ENCODE data around the gene TNN.

TNN gene

GRCh38 chr1:175116210-175116798, 48.7 kb downstream of the TNN start:
- DNase-seq (ENCODE audit: insufficient read length, low spot score) (no peak), FAIRE-seq (no peak)
- TF ChIP-seq POLR2A (IDR thresholded peaks at IDR 0.05; ENCODE audit: low read depth, low read length), result no peak

GRCh38 chr1:175116903-175117302, 49.3 kb downstream of the TNN start:
- DNase-seq (ENCODE audit: insufficient read length, low spot score), result no peak
- no peak for FAIRE-seq
- TF ChIP-seq POLR2A (IDR thresholded peaks at IDR 0.05; ENCODE audit: low read depth, low read length), result no peak

DNA sequence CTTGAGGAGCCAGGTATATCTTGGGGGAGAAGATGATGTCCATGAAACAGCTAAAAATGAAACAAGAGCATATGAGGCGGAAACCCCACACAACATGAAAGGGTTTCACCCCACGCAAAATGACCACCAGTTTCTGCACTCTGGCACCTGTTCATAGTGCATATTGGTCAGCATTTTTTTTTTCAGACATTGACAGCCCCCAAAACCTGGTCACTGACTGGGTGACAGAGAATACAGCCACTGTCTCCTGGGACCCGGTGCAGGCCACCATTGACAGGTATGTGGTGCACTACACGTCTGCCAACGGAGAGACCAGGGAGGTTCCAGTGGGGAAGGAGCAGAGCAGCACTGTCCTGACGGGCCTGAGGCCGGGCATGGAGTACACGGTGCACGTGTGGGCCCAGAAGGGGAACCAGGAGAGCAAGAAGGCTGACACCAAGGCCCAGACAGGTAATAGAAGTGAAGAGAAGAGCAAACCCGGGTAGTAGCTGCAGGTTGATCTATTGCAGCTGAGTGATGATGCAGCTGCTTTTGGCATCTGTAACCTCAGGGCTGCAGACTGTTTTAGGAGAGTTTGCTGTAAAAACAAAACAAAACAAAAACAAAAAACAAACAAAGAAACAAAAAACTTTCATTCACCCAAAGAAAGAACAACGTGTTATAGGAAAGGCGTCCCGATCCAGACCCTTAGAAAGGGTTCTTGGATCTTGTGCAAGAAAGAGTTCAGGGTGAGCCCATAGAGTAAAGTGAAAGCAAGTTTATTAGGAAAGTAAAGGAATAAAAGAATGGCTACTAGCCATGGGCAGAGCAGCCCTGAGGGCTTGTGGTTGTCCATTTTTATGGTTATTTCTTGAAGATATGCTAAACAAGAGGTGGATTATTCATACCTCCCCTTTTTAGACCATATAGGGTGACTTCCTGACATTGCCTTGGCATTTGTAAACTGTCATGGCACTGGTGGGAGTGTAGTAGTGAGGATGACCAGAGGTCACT, 51.0 kb downstream of the TNN start:
- FAIRE-seq (no peak), DNase-seq (ENCODE audit: insufficient read length, low spot score) (no peak)
- TF ChIP-seq POLR2A (IDR thresholded peaks at IDR 0.05; ENCODE audit: low read depth, low read length), result no peak

GRCh38 chr1:175120511-175120910, 52.9 kb downstream of the TNN start:
- no peak for TF ChIP-seq POLR2A (IDR thresholded peaks at IDR 0.05; ENCODE audit: low read depth, low read length)
- DNase-seq (ENCODE audit: insufficient read length, low spot score), result no peak
- no peak for FAIRE-seq

- FAIRE-seq, result no peak
- no peak for TF ChIP-seq POLR2A (IDR thresholded peaks at IDR 0.05; ENCODE audit: low read depth, low read length)
Observed at GRCh38 chr1:175124861-175125260, 57.2 kb downstream of the TNN start.

GRCh38 chr1:175126347-175126746, 58.7 kb downstream of the TNN start:
- FAIRE-seq, result no peak
- no peak for DNase-seq (ENCODE audit: insufficient read length, low spot score)
- TF ChIP-seq POLR2A (IDR thresholded peaks at IDR 0.05; ENCODE audit: low read depth, low read length), result no peak

More at GRCh38 chr1:175124861-175125260, 57.2 kb downstream of the TNN start:
- no peak for DNase-seq (ENCODE audit: insufficient read length, low spot score)

DNA sequence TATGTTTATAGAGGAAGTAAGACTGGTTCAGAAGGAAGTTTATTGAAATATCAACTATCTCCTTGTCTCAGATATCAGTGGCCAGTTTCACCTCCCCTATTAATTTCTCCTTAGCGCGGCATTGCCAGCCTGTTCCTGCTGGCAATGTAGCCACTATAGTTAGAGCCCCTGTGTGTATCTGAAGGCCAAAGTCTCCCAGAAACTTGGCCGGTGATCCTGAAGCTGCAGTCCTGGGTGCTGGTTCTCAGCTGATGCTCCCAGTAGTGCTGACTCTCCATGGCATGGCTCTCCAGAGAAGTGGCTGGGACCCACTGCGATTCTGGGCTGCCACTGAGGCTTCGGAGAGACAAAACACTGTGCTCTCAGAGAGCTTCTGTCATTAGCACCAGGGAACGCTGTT, 59.9 kb downstream of the TNN start:
- no peak for TF ChIP-seq POLR2A (IDR thresholded peaks at IDR 0.05; ENCODE audit: low read depth, low read length)
- DNase-seq (ENCODE audit: insufficient read length, low spot score) (no peak), FAIRE-seq (no peak)

DNA sequence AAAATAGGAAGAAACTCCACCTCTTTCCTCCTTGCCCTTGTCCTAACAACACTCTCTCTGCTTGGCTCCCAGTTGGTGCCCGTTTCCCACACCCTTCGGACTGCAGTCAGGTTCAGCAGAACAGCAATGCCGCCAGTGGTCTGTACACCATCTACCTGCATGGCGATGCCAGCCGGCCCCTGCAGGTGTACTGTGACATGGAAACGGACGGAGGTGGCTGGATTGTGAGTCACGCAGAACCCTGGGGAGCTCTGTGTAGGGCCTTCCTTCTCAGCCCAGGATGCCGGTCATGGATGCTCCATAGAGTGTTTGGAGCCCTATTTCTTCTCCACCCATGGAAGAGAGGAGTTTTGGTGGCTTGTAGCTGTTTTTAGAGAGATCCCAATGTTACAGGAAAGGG, 60.9 kb downstream of the TNN start:
- TF ChIP-seq POLR2A (IDR thresholded peaks at IDR 0.05; ENCODE audit: low read depth, low read length), result no peak
- FAIRE-seq, result no peak

GRCh38 chr1:175129182-175129581, 61.5 kb downstream of the TNN start:
- no peak for FAIRE-seq
- no peak for DNase-seq (ENCODE audit: insufficient read length, low spot score)
- no peak for TF ChIP-seq POLR2A (IDR thresholded peaks at IDR 0.05; ENCODE audit: low read depth, low read length)

More for the DNA sequence above, 60.9 kb downstream of the TNN start:
- no peak for DNase-seq (ENCODE audit: insufficient read length, low spot score)

DNA sequence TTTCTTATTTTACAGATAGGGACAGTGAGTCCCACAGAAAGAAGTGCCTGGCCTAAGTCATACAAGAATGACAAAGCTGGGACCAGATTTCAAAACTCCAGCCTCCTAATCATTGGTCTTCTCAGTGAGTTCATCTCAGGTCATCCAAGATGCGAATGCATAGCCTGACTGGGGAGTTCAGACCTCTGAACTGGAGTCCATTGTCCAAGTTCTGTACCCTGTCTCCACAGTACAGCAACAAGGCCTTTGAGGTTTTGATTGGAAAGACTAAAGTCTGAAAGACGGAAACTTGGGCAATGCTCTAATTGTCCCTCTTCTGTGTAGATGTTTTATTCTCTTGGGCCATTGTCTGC, 62.0 kb downstream of the TNN start:
- TF ChIP-seq POLR2A (IDR thresholded peaks at IDR 0.05; ENCODE audit: low read depth, low read length), result no peak
- FAIRE-seq, result no peak
- no peak for DNase-seq (ENCODE audit: insufficient read length, low spot score)

GRCh38 chr1:175129997-175130648, 62.5 kb downstream of the TNN start:
- DNase-seq (ENCODE audit: insufficient read length, low spot score), result no peak
- no peak for TF ChIP-seq POLR2A (IDR thresholded peaks at IDR 0.05; ENCODE audit: low read depth, low read length)
- FAIRE-seq, result no peak

DNA sequence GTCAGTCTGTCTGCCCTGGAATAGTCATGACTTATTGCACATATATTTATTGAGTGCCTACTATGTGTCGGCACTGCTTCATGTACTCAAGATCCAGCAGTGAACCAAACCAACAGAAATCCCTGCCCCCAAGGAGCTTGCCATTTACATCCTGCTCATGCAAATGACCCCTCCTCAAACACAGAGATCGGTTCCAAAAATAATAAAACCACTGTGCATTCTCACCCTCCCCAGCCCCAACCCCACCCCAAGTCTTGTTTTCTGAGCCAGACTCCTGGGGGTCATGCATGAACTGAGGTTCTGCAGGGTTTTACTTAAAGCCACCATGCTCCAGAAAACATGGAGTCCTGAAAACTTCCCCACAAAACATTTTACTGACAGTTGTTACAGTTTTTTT, 63.0 kb downstream of the TNN start:
- DNase-seq (ENCODE audit: insufficient read length, low spot score) (no peak), FAIRE-seq (no peak)
- no peak for TF ChIP-seq POLR2A (IDR thresholded peaks at IDR 0.05; ENCODE audit: low read depth, low read length)

DNA sequence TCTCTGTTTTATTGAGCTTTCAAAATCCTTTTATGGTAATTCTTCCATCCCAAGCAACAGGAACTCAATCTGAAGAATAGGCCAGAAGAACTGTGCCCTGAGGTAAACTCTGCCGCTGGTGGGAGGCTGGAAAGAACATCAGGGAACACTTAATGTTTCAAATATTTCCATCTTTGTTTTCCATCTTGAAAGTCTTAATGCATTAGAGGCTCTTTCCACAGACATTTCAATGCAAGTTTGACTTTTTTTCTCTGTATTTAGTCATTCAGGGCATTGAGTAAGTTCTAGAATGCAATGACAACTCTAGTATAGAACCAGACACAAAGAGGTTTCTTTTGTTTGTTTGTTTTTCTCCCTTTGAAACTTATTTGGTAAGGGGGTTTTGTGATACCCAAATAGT, 63.5 kb downstream of the TNN start:
- DNase-seq (ENCODE audit: insufficient read length, low spot score) (no peak), FAIRE-seq (no peak)
- no peak for TF ChIP-seq POLR2A (IDR thresholded peaks at IDR 0.05; ENCODE audit: low read depth, low read length)

DNA sequence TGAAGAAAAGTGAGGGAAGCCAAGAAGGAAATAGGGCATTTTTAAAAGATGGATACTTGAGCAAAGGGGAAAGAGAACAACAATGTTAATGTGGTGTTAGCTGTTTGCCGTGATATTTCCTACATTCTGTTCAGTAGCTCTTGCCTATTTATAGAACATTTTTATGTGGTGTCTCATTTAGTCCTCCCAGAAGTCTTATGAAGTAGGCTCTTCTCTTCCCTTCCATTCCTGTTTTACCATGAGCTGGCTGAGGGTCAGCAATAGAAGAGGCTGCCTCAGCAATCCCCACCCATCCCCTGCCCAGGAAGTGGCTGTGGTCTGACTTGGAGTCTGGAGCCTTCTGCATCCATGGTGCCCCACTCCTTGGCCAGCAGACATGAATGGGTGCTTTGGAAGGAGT, 64.8 kb downstream of the TNN start:
- DNase-seq (ENCODE audit: insufficient read length, low spot score) (no peak), FAIRE-seq (no peak)
- no peak for TF ChIP-seq POLR2A (IDR thresholded peaks at IDR 0.05; ENCODE audit: low read depth, low read length)
